NCI-H2107 (cell line): Measurements from ENCODE around the gene TXNDC5.
"Not testable (repeated sequence)": the region's sequence is repeated elsewhere in the genome, so short reads cannot be mapped to it uniquely, and the experiment has no call there.

Experiments
- DNase-seq: peaks from one replicate; lab custom pipeline; 2025; lab: John Stamatoyannopoulos, UW

The TXNDC5 gene

GRCh38 chr6:7914311-7914710 lies 3.7 kb upstream of the TXNDC5 start:
- DNase-seq: no peak

GRCh38 chr6:7912736-7913517 lies 2.3 kb upstream of the TXNDC5 start:
- DNase-seq: no peak

- no peak for DNase-seq
Observed at GRCh38 chr6:7912024-7912423, 1.4 kb upstream of the TXNDC5 start.

- DNase-seq: no peak
Observed at GRCh38 chr6:7911345-7911725, 747 bp upstream of the TXNDC5 start.

GRCh38 chr6:7910298-7910653 lies 312 bp downstream of the TXNDC5 start:
- no peak for DNase-seq

GRCh38 chr6:7909323-7910276 lies 988 bp downstream of the TXNDC5 start:
- no peak for DNase-seq

- DNase-seq: no peak
Observed at GRCh38 chr6:7907159-7907558, 3.4 kb downstream of the TXNDC5 start.

GRCh38 chr6:7906741-7907140 lies 3.8 kb downstream of the TXNDC5 start:
- DNase-seq: no peak

GRCh38 chr6:7905416-7905815 lies 5.2 kb downstream of the TXNDC5 start:
- no peak for DNase-seq

GRCh38 chr6:7904654-7905319 lies 5.8 kb downstream of the TXNDC5 start:
- DNase-seq: no peak

GRCh38 chr6:7903673-7904072 lies 6.9 kb downstream of the TXNDC5 start:
- no peak for DNase-seq

GRCh38 chr6:7902867-7903266 lies 7.7 kb downstream of the TXNDC5 start:
- DNase-seq: no peak

GRCh38 chr6:7902221-7902620 lies 8.4 kb downstream of the TXNDC5 start:
- no peak for DNase-seq

GRCh38 chr6:7901780-7902179 lies 8.8 kb downstream of the TXNDC5 start:
- DNase-seq: no peak

GRCh38 chr6:7901056-7901455 lies 9.5 kb downstream of the TXNDC5 start:
- DNase-seq: no peak

GRCh38 chr6:7900621-7901020 lies 10.0 kb downstream of the TXNDC5 start:
- no peak for DNase-seq

- no peak for DNase-seq
Observed at GRCh38 chr6:7899889-7900213, 10.7 kb downstream of the TXNDC5 start.

GRCh38 chr6:7899101-7899888 lies 11.3 kb downstream of the TXNDC5 start:
- DNase-seq: no peak

- DNase-seq: not testable (repeated sequence)
Observed at GRCh38 chr6:7898193-7898586, 12.4 kb downstream of the TXNDC5 start.

GRCh38 chr6:7897461-7898192 lies 13.0 kb downstream of the TXNDC5 start:
- no peak for DNase-seq

- peak; percentile 14 for DNase-seq
Observed at GRCh38 chr6:7896465-7896987, 14.1 kb downstream of the TXNDC5 start.
